Ishikawa (cell line): ENCODE results near the gene PLA2G4A.

Experiments
- CEBPB ChIP-seq: IDR thresholded peaks from 2 replicates; pipeline ENCODE4 v1.6.1; 2012
- CREB1 ChIP-seq: IDR thresholded peaks from 2 replicates; pipeline ENCODE4 v1.6.1; 2012; ENCODE audit warnings: low read depth
- EGR1 ChIP-seq: IDR thresholded peaks from 2 replicates; pipeline ENCODE4 v1.6.1; 2012
- EP300 ChIP-seq: IDR thresholded peaks from 2 replicates; pipeline ENCODE4 v1.6.1; 2012; ENCODE audit warnings: borderline replicate concordance
- FOXM1 ChIP-seq: IDR thresholded peaks from 2 replicates; pipeline ENCODE4 v1.6.1; 2012; ENCODE audit warnings: low read depth, borderline replicate concordance
- MAX ChIP-seq: IDR thresholded peaks from 2 replicates; pipeline ENCODE4 v1.6.1; 2012
- NFIC ChIP-seq: IDR thresholded peaks from 2 replicates; pipeline ENCODE4 v1.6.1; 2012
- RAD21 ChIP-seq: IDR thresholded peaks from 2 replicates; pipeline ENCODE4 v1.6.1; 2012; ENCODE audit warnings: low read depth
- REST ChIP-seq: IDR thresholded peaks from 2 replicates; pipeline ENCODE4 v1.6.1; 2012; ENCODE audit warnings: low read depth, mild to moderate bottlenecking
- TAF1 ChIP-seq: IDR thresholded peaks from 2 replicates; pipeline ENCODE4 v1.6.1; 2012; ENCODE audit warnings: low read depth, mild to moderate bottlenecking
- TCF12 ChIP-seq: IDR thresholded peaks from 2 replicates; pipeline ENCODE4 v1.6.1; 2012; ENCODE audit warnings: low read depth
- TEAD4 ChIP-seq: IDR thresholded peaks from 2 replicates; pipeline ENCODE4 v1.6.1; 2012
- USF1 ChIP-seq: IDR thresholded peaks from 2 replicates; pipeline ENCODE4 v1.6.1; 2012
- YY1 ChIP-seq: IDR thresholded peaks from 2 replicates; pipeline ENCODE4 v1.6.1; 2012; ENCODE audit warnings: low read depth
- ZBTB7A ChIP-seq: IDR thresholded peaks from 2 replicates; pipeline ENCODE4 v1.6.1; 2012; ENCODE audit warnings: low read depth

PLA2G4A gene

GRCh38 chr1:187032316-187032981, 203.7 kb downstream of the PLA2G4A start:
- TF ChIP-seq YY1, result no peak
- TF ChIP-seq CREB1, result no peak
- TF ChIP-seq CEBPB, result no peak
- TF ChIP-seq TAF1, result no peak
- no peak for TF ChIP-seq REST
- TF ChIP-seq TEAD4, result no peak
- TF ChIP-seq EGR1, result no peak
- TF ChIP-seq MAX, result no peak
- no peak for TF ChIP-seq RAD21
- TF ChIP-seq ZBTB7A, result no peak
- no peak for TF ChIP-seq EP300
- TF ChIP-seq USF1, result no peak
- no peak for TF ChIP-seq FOXM1
- no peak for TF ChIP-seq TCF12
- no peak for TF ChIP-seq NFIC

- no peak for TF ChIP-seq USF1
Measured at GRCh38 chr1:187032982-187033692, 204.4 kb downstream of the PLA2G4A start.

GRCh38 chr1:187033693-187034390, 205.1 kb downstream of the PLA2G4A start:
- TF ChIP-seq USF1, result no peak
- no peak for TF ChIP-seq TAF1
- no peak for TF ChIP-seq TCF12
- no peak for TF ChIP-seq CEBPB
- TF ChIP-seq RAD21, result no peak
- no peak for TF ChIP-seq YY1
- no peak for TF ChIP-seq REST
- no peak for TF ChIP-seq EP300
- no peak for TF ChIP-seq MAX
- no peak for TF ChIP-seq NFIC
- TF ChIP-seq TEAD4, result no peak
- no peak for TF ChIP-seq ZBTB7A
- no peak for TF ChIP-seq EGR1
- no peak for TF ChIP-seq CREB1
- TF ChIP-seq FOXM1, result no peak

GRCh38 chr1:187034501-187034900, 205.8 kb downstream of the PLA2G4A start:
- TF ChIP-seq EP300 (no peak), MAX (no peak)

- no peak for TF ChIP-seq CEBPB
- no peak for TF ChIP-seq CREB1
- TF ChIP-seq REST, result no peak
- TF ChIP-seq TCF12, result no peak
- TF ChIP-seq EP300, result no peak
- no peak for TF ChIP-seq ZBTB7A
- TF ChIP-seq EGR1, result no peak
- TF ChIP-seq YY1, result no peak
- no peak for TF ChIP-seq RAD21
- TF ChIP-seq MAX, result no peak
- no peak for TF ChIP-seq USF1
- TF ChIP-seq NFIC, result no peak
- no peak for TF ChIP-seq FOXM1
- TF ChIP-seq TEAD4, result no peak
- no peak for TF ChIP-seq TAF1
Measured at GRCh38 chr1:187037973-187038553, 209.3 kb downstream of the PLA2G4A start.
